DND-41 (cell line): ENCODE data around the gene NEXN.

Experiments
- EZH2 ChIP-seq: IDR thresholded peaks from 3 replicates; pipeline ENCODE4 v1.6.1; 2012; ENCODE audit warnings: borderline replicate concordance, low read depth, mild to moderate bottlenecking, moderate library complexity, low read length, inconsistent platforms; ENCODE audit not compliant: severe bottlenecking
- TF ChIP-seq, protein P1 (sequence below): IDR thresholded peaks from 2 replicates; pipeline ENCODE4 v1.5.1; 2012; ENCODE audit warnings: borderline replicate concordance, low read length, moderate library complexity, mild to moderate bottlenecking; ENCODE audit not compliant: poor library complexity, severe bottlenecking; ENCODE audit errors: extremely low read depth

DNA sequence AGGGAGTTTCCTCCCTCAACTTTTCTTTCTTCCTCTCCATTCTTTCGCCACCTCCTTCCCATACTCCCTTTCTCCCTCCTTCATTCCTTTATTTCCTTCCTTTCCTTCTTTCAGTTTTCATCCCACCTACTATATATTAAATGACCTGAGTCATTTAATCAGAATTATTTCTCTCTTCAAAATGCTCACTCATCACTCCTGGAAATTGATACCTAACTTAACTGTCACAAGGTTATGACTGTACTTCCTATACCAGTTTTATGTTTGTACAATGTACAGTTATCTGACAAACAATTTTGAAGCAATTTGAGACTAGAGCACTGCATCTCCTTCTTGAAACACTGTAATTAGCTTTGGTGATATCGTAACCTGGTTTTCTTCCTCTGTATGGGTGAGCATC is 41.4 kb downstream of the NEXN start:
- TF ChIP-seq, protein P1, sequence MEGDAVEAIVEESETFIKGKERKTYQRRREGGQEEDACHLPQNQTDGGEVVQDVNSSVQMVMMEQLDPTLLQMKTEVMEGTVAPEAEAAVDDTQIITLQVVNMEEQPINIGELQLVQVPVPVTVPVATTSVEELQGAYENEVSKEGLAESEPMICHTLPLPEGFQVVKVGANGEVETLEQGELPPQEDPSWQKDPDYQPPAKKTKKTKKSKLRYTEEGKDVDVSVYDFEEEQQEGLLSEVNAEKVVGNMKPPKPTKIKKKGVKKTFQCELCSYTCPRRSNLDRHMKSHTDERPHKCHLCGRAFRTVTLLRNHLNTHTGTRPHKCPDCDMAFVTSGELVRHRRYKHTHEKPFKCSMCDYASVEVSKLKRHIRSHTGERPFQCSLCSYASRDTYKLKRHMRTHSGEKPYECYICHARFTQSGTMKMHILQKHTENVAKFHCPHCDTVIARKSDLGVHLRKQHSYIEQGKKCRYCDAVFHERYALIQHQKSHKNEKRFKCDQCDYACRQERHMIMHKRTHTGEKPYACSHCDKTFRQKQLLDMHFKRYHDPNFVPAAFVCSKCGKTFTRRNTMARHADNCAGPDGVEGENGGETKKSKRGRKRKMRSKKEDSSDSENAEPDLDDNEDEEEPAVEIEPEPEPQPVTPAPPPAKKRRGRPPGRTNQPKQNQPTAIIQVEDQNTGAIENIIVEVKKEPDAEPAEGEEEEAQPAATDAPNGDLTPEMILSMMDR = no peak
- no peak for TF ChIP-seq EZH2
